K562 (cell line): ENCODE measurements around the gene ZNF548. TPM values are rescaled to one million over a fixed set of nuclear protein-coding genes. Genes with fewer than 3 reads are reported as not detected.

Experiments used
- BACH1 ChIP-seq: fragments of 200-800 bp; sonication (Bioruptor generic); IDR thresholded peaks from 2 replicates; pipeline ENCODE4 v1.6.1; 2016; ENCODE audit warnings: missing genetic modification characterization, missing compliant biosample characterization
- CSDE1 ChIP-seq, 2 experiments: fragments of 450-650 bp; IDR thresholded peaks; 2 replicates each; pipeline ENCODE4 v1.6.1; 2016; ENCODE audit warnings: mild to moderate bottlenecking in 1 of 2
- ETV5 ChIP-seq: sonication (generic); formaldehyde crosslinking; IDR thresholded peaks from 2 replicates; pipeline ENCODE4 v1.4.0; 2020; ENCODE audit warnings: low read depth, mild to moderate bottlenecking, missing genetic modification reagents
- HEY1 ChIP-seq: fragments of 250-450 bp; sonication (Bioruptor Pico); IDR thresholded peaks from 2 replicates; pipeline ENCODE4 v1.5.0; 2020; ENCODE audit warnings: mild to moderate bottlenecking, moderate library complexity, borderline replicate concordance
- HSF4 ChIP-seq: fragments of 250-450 bp; sonication (Bioruptor Pico); IDR thresholded peaks from 2 replicates; pipeline ENCODE4 v2.1.2; 2022; ENCODE audit warnings: mild to moderate bottlenecking, moderate library complexity, borderline replicate concordance
- NFE2 ChIP-seq: IDR thresholded peaks from 2 replicates; pipeline ENCODE4 v1.6.1; 2014; ENCODE audit warnings: antibody characterized with exemption, low read depth
- NRF1 ChIP-seq, 2 experiments: fragments of 450-650 bp; IDR thresholded peaks in 1 of 2; conservative IDR thresholded peaks in 1 of 2; 2 replicates each; pipeline ENCODE4 v1.6.1; 2014; ENCODE audit warnings: mild to moderate bottlenecking in 2 of 2
- SRSF7 ChIP-seq: fragments of 200-400 bp; formaldehyde crosslinking; optimal IDR thresholded peaks from 2 replicates; pipeline ENCODE3; 2017; ENCODE audit warnings: mild to moderate bottlenecking, low read depth, low read length
- TBL1XR1 ChIP-seq, 2 experiments: IDR thresholded peaks; 2 replicates each; pipeline ENCODE4 v1.6.1; 2012; ENCODE audit warnings: improper control_type of control experiment in 2 of 2, low read length in 2 of 2, mild to moderate bottlenecking in 1 of 2
- YBX1 ChIP-seq: fragments of 450-650 bp; IDR thresholded peaks from 2 replicates; pipeline ENCODE4 v1.7.1; 2016; ENCODE audit warnings: mild to moderate bottlenecking
- ZNF175 ChIP-seq: fragments of 200-800 bp; sonication (Bioruptor generic); IDR thresholded peaks from 2 replicates; pipeline ENCODE4 v1.6.1; 2016; ENCODE audit warnings: low read depth, mild to moderate bottlenecking, missing genetic modification characterization, missing compliant biosample characterization
- ZNF75A ChIP-seq: fragments of 450-650 bp; formaldehyde crosslinking; IDR thresholded peaks from 2 replicates; pipeline ENCODE4 v1.4.0; 2020; ENCODE audit warnings: mild to moderate bottlenecking
- ZNF764 ChIP-seq: fragments of 250-450 bp; sonication (Bioruptor Pico); IDR thresholded peaks from 2 replicates; pipeline ENCODE4 v1.4.0; 2020; ENCODE audit warnings: low read depth, mild to moderate bottlenecking, moderate library complexity
- polyA plus RNA-seq, 8 experiments: library from polyadenylated mRNA; depleted of rRNA in 4 of 8; stranded (reverse) in 5 of 8; unstranded in 3 of 8; fragments of >200 nt; fragmentation: Nextera tagmentation in 2 of 8; fragmentation: Illumina TruSeq in 1 of 8; extraction: Ambion mirVana in 2 of 8; extraction: Trizol in 1 of 8; gene quantifications; 2 replicates each; pipeline versions ENCODE4 v1.2.1 to v1.2.3, GENCODE V29; 2011 to 2014; ENCODE audit warnings: inconsistent platforms in 1 of 8, missing spikeins in 1 of 8
- total RNA-seq, 7 experiments: library from RNA; depleted of rRNA in 6 of 7; stranded (reverse); fragments of >200 nt in 6 of 7; fragmentation: Illumina TruSeq in 2 of 7; extraction: Trizol in 2 of 7; gene quantifications; 2 replicates each; pipeline versions ENCODE4 v1.2.1 to v1.2.3, GENCODE V29; 2011 to 2021; ENCODE audit warnings: low replicate concordance in 1 of 7
- TF ChIP-seq, protein P1 (sequence below), 2 experiments: fragments of 200-800 bp in 1 of 2; sonication (Bioruptor generic) in 1 of 2; sonication (generic) in 1 of 2; formaldehyde crosslinking in 1 of 2; IDR thresholded peaks in 1 of 2; conservative IDR thresholded peaks in 1 of 2; 2 replicates each; pipeline versions ENCODE4 v1.5.0 to v1.6.1; 2016 to 2020; ENCODE audit warnings: missing compliant biosample characterization in 1 of 2, missing genetic modification characterization in 1 of 2, missing genetic modification reagents in 1 of 2
- TF ChIP-seq, protein P2 (sequence below), 2 experiments: fragments of 450-650 bp in 1 of 2; IDR thresholded peaks; 2 replicates each; pipeline ENCODE4 v1.6.1; 2011 to 2017; ENCODE audit warnings: low read depth in 2 of 2, antibody characterized with exemption in 1 of 2, borderline replicate concordance in 1 of 2, low read length in 1 of 2, mild to moderate bottlenecking in 1 of 2, mixed read lengths in 1 of 2; ENCODE audit not compliant: control insufficient read depth in 1 of 2
- TF ChIP-seq, protein P3 (sequence below): sonication (generic); formaldehyde crosslinking; IDR thresholded peaks from 2 replicates; pipeline ENCODE4 v1.8.1; 2023; ENCODE audit warnings: mild to moderate bottlenecking, missing genetic modification reagents
- TF ChIP-seq, protein P4 (sequence below): fragments of 450-650 bp; formaldehyde crosslinking; IDR thresholded peaks from 2 replicates; pipeline ENCODE4 v1.4.0; 2022; ENCODE audit warnings: missing genetic modification characterization
- TF ChIP-seq, protein P5 (sequence below): fragments of 250-450 bp; sonication (Bioruptor Pico); IDR thresholded peaks from 2 replicates; pipeline ENCODE4 v1.8.0; 2022; ENCODE audit warnings: inconsistent platforms

ZNF548 gene
- total and polyA plus RNA-seq, 9 of the 15 experiments (the other 6 are each of a cell fraction or from before 2014, with no cell fraction given), result 1.5 to 8.7 (median 4.5) TPM

DNA sequence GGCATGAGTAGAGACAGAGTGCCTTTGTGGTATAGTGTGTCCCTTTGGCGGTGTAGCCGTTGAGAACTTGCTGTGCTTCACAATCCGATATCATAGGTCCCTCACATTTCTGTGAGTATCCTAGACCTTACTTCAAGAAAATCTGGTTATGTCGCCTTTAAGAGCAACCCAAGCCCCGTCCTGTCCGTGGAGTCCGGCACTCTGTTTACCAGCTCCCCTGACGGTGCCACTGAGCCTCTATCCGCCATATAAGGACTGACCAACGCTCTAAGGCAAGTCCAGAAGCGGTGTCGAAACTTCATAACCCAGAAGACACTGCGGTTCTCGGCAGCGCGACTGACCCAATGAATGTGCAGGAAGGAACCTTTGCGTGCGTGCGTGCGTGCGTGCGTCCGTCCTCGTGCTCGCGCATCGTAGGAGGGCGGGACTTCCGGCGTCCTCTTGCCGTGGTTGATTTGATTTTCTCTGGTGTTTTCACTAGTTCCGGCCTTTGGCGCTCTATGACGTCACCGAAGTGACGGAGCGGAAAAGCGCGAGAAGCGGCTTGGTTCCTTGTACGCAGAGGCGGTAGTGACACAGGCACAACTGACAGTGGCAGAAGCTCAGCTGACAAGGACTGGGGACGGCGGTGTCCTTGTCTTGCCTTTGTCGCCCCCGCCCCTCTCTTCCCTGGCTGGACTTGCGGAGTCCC, 26.5 kb upstream of the ZNF548 start, which contains the start of the genes TRAPPC2B and ZNF547 (continued):
- peak; percentile 90 to 92 for TF ChIP-seq NRF1 (conservative IDR thresholded peaks at IDR 0.05 in 1 of 2, IDR thresholded peaks at IDR 0.05 in 1 of 2)
- TF ChIP-seq, protein P1, sequence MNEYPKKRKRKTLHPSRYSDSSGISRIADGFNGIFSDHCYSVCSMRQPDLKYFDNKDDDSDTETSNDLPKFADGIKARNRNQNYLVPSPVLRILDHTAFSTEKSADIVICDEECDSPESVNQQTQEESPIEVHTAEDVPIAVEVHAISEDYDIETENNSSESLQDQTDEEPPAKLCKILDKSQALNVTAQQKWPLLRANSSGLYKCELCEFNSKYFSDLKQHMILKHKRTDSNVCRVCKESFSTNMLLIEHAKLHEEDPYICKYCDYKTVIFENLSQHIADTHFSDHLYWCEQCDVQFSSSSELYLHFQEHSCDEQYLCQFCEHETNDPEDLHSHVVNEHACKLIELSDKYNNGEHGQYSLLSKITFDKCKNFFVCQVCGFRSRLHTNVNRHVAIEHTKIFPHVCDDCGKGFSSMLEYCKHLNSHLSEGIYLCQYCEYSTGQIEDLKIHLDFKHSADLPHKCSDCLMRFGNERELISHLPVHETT (CRISPR knock-in tag; conservative IDR thresholded peaks at IDR 0.05 in 1 of 2, IDR thresholded peaks at IDR 0.05 in 1 of 2), result peak in 1 of 2 experiments; percentile 54; a peak in 1 of 4 replicates
- no peak for TF ChIP-seq ZNF764 (CRISPR knock-in tag)
- TF ChIP-seq ZNF75A (CRISPR knock-in tag), result no peak
- TF ChIP-seq CSDE1 (IDR thresholded peaks at IDR 0.05), result no peak
- no peak for TF ChIP-seq NFE2
- TF ChIP-seq TBL1XR1 (IDR thresholded peaks at IDR 0.05; ENCODE audit: low read length in 2 of 2), result no peak
- TF ChIP-seq, protein P2, sequence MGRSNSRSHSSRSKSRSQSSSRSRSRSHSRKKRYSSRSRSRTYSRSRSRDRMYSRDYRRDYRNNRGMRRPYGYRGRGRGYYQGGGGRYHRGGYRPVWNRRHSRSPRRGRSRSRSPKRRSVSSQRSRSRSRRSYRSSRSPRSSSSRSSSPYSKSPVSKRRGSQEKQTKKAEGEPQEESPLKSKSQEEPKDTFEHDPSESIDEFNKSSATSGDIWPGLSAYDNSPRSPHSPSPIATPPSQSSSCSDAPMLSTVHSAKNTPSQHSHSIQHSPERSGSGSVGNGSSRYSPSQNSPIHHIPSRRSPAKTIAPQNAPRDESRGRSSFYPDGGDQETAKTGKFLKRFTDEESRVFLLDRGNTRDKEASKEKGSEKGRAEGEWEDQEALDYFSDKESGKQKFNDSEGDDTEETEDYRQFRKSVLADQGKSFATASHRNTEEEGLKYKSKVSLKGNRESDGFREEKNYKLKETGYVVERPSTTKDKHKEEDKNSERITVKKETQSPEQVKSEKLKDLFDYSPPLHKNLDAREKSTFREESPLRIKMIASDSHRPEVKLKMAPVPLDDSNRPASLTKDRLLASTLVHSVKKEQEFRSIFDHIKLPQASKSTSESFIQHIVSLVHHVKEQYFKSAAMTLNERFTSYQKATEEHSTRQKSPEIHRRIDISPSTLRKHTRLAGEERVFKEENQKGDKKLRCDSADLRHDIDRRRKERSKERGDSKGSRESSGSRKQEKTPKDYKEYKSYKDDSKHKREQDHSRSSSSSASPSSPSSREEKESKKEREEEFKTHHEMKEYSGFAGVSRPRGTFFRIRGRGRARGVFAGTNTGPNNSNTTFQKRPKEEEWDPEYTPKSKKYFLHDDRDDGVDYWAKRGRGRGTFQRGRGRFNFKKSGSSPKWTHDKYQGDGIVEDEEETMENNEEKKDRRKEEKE (IDR thresholded peaks at IDR 0.05; ENCODE audit: borderline replicate concordance in 1 of 2, control insufficient read depth in 1 of 2, low read depth in 2 of 2, low read length in 1 of 2), result no peak
- TF ChIP-seq, protein P3, sequence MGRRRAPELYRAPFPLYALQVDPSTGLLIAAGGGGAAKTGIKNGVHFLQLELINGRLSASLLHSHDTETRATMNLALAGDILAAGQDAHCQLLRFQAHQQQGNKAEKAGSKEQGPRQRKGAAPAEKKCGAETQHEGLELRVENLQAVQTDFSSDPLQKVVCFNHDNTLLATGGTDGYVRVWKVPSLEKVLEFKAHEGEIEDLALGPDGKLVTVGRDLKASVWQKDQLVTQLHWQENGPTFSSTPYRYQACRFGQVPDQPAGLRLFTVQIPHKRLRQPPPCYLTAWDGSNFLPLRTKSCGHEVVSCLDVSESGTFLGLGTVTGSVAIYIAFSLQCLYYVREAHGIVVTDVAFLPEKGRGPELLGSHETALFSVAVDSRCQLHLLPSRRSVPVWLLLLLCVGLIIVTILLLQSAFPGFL (CRISPR knock-in tag), result no peak
- 0 out of 2 replicates have a peak, but pooled peaks have one; percentile 38 for TF ChIP-seq ZNF175 (CRISPR knock-in tag)
- TF ChIP-seq, protein P4, sequence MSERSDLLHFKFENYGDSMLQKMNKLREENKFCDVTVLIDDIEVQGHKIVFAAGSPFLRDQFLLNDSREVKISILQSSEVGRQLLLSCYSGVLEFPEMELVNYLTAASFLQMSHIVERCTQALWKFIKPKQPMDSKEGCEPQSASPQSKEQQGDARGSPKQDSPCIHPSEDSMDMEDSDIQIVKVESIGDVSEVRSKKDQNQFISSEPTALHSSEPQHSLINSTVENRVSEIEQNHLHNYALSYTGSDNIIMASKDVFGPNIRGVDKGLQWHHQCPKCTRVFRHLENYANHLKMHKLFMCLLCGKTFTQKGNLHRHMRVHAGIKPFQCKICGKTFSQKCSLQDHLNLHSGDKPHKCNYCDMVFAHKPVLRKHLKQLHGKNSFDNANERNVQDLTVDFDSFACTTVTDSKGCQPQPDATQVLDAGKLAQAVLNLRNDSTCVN (CRISPR knock-in tag), result no peak
- no peak for TF ChIP-seq YBX1
- no peak for TF ChIP-seq HEY1
- TF ChIP-seq ETV5 (CRISPR knock-in tag), result no peak
- TF ChIP-seq BACH1 (tag), result no peak
- no peak for TF ChIP-seq HSF4 (CRISPR knock-in tag)
- TF ChIP-seq, protein P5, sequence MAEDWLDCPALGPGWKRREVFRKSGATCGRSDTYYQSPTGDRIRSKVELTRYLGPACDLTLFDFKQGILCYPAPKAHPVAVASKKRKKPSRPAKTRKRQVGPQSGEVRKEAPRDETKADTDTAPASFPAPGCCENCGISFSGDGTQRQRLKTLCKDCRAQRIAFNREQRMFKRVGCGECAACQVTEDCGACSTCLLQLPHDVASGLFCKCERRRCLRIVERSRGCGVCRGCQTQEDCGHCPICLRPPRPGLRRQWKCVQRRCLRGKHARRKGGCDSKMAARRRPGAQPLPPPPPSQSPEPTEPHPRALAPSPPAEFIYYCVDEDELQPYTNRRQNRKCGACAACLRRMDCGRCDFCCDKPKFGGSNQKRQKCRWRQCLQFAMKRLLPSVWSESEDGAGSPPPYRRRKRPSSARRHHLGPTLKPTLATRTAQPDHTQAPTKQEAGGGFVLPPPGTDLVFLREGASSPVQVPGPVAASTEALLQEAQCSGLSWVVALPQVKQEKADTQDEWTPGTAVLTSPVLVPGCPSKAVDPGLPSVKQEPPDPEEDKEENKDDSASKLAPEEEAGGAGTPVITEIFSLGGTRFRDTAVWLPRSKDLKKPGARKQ (CRISPR knock-in tag), result no peak
- TF ChIP-seq SRSF7, result no peak
